Adrenal gland (tissue), 5 donors: ENCODE data around the gene FRMD1.

ENCODE experiments used
- POLR2A ChIP-seq, 2 donors: fragments of 450-650 bp; IDR thresholded peaks; one replicate each; pipeline ENCODE4 v1.6.1; 2017; ENCODE audit warnings: antibody characterized with exemption in 2 of 2, mild to moderate bottlenecking in 2 of 2, moderate library complexity in 1 of 2
- TF ChIP-seq, protein P1 (sequence below), 6 experiments: fragments of 450-650 bp in 4 of 6; fragments of 200-600 bp in 2 of 6; sonication (generic) in 1 of 6; IDR thresholded peaks; 1 replicate in 5 of 6; 2 replicates in 1 of 6; pipeline versions ENCODE4 v1.5.1 to v1.8.0; 2016 to 2021; ENCODE audit warnings: antibody characterized with exemption in 6 of 6, mild to moderate bottlenecking in 2 of 6, moderate library complexity in 1 of 6
- donor health status: DM: no; HTN: no; CAD: no.

DNA sequence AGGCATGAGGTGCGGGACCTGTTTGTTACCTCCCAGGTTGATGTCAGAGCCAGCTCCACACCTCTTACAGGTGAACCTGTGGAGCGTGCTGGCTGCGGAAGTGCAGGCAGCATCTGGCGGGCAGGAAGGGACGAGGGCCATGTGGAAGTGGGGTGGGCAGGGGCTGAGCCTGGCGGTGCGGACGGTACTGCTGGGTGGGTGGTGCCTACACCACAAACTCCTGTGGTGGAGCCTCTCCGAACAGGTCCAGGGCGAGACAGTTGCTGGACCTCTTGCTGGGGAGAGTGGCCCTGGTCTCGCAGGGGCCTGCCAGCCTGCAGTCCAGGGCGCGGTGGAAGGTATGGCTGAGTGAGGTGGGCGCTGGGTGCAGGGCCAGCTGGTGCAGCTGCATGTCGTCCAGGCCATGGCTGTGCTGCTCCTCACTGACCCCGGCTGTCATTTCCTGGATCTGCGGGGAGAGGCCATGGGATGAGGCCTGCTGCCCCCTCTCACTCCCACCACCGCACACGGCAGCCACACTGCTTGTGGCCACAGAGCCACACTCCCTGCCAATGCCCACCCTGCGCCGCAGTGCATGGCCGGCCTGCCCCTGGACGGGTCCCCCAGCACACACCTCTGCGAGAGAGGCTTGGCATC lies 22.0 kb downstream of the FRMD1 start:
- TF ChIP-seq, protein P1, sequence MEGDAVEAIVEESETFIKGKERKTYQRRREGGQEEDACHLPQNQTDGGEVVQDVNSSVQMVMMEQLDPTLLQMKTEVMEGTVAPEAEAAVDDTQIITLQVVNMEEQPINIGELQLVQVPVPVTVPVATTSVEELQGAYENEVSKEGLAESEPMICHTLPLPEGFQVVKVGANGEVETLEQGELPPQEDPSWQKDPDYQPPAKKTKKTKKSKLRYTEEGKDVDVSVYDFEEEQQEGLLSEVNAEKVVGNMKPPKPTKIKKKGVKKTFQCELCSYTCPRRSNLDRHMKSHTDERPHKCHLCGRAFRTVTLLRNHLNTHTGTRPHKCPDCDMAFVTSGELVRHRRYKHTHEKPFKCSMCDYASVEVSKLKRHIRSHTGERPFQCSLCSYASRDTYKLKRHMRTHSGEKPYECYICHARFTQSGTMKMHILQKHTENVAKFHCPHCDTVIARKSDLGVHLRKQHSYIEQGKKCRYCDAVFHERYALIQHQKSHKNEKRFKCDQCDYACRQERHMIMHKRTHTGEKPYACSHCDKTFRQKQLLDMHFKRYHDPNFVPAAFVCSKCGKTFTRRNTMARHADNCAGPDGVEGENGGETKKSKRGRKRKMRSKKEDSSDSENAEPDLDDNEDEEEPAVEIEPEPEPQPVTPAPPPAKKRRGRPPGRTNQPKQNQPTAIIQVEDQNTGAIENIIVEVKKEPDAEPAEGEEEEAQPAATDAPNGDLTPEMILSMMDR (IDR thresholded peaks at IDR 0.05) = no peak
- no peak for TF ChIP-seq POLR2A (IDR thresholded peaks at IDR 0.05)
